Esophagus mucosa (tissue), 1 donor: ENCODE measurements around the gene AFAP1. TPM values are rescaled to one million over a fixed set of nuclear protein-coding genes. Genes with fewer than 3 reads are reported as not detected.
A peak's percentile ranks its signal among the peaks of the same experiment; 100 is the strongest.

Experiments used
- ATAC-seq: fragments of 200-7000 bp; cut with Tn5 transposase; one replicate; pipeline ENCODE4 v1.9.1; 2020
- total RNA-seq: library from RNA; stranded (reverse); gene quantifications from one replicate; pipeline ENCODE4 v1.2.4, GENCODE V29; 2023
- donor health status: DM: yes; HTN: yes; CAD: no.

The AFAP1 gene, protein sequence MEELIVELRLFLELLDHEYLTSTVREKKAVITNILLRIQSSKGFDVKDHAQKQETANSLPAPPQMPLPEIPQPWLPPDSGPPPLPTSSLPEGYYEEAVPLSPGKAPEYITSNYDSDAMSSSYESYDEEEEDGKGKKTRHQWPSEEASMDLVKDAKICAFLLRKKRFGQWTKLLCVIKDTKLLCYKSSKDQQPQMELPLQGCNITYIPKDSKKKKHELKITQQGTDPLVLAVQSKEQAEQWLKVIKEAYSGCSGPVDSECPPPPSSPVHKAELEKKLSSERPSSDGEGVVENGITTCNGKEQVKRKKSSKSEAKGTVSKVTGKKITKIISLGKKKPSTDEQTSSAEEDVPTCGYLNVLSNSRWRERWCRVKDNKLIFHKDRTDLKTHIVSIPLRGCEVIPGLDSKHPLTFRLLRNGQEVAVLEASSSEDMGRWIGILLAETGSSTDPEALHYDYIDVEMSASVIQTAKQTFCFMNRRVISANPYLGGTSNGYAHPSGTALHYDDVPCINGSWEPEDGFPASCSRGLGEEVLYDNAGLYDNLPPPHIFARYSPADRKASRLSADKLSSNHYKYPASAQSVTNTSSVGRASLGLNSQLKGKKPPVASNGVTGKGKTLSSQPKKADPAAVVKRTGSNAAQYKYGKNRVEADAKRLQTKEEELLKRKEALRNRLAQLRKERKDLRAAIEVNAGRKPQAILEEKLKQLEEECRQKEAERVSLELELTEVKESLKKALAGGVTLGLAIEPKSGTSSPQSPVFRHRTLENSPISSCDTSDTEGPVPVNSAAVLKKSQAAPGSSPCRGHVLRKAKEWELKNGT
- total RNA-seq, result 5.5 TPM

GRCh38 chr4:7939377-7940108 is at the start of gene AFAP1:
AFAP1 (minus strand) TSS chr4:7939861; CDS start chr4:7872078, 67,783 bp downstream.
- peak; percentile 97 for ATAC-seq

- ATAC-seq, result no peak
These were observed 48.8 kb upstream of the AFAP1 start for GRCh38 chr4:7988437-7988836.

DNA sequence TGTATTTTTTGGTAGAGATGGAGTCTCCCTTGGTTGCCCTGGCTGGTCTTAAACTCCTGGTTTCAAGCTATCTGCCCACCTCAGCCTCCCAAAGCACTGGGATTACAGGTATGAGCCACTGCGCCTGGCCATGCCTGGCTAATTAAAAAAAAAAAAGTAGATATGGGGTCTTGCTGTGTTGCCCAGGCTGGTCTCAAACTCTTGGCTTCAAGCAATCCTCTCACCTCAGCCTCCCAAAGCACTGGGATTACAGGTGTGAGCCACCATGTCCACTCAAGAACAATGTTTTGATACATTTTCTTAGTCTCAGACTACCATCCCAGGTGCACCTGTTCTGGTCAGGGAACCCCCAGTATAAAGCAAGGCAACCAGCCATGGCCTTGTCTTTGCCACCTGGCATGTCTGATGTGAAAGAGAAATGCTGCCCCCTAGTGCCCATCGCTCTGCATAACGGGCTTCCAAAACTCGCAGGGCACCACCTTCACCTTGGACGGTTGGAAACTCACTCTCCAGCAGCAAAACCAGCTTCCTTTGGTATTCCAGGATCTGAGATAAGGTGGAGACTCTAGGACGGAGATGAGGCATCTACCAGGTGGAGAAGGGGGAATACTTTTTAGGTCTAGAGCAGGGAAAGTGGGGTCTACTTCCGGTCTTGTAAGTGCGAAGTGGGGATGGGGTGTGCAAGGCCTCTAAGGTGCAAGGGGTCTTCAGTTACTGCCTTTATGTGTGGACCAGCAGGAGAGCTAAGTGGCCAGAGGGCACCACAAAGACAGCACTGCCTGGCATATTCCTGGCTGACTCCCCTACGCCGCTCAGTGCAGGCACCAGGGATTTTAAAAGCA is 47.7 kb upstream of the AFAP1 start:
- peak; percentile 69 for ATAC-seq

DNA sequence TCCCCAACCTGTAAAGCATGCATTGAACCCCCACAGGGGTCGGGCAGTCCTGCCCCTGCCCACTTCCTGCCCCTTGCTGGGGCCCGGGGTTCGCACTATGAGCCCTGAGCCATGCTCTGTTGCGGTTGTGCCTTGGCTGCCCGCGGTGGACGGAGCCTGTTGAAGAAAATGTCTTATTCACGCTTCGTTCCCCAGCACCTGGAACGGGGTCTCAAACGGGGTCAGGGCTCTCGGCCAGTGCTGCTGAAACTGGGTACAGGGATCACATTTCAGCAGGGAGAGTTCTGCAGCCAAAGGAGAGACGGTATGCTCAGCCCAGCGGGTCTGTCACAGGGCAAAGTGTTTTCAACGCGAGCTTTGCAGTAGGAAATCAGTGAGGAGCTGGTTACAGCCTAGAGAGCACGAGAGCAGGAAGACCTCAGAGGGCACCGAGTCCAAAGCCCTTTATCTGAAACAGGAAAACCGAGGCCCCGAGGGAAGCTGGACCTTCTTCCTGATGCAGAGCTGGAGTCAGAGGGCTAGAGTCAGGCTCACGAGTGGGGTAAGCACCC is 46.3 kb upstream of the AFAP1 start:
- no peak for ATAC-seq

GRCh38 chr4:7985072-7985471 is 45.4 kb upstream of the AFAP1 start:
- ATAC-seq, result no peak

GRCh38 chr4:7984286-7984925 is 44.7 kb upstream of the AFAP1 start:
- ATAC-seq, result no peak

DNA sequence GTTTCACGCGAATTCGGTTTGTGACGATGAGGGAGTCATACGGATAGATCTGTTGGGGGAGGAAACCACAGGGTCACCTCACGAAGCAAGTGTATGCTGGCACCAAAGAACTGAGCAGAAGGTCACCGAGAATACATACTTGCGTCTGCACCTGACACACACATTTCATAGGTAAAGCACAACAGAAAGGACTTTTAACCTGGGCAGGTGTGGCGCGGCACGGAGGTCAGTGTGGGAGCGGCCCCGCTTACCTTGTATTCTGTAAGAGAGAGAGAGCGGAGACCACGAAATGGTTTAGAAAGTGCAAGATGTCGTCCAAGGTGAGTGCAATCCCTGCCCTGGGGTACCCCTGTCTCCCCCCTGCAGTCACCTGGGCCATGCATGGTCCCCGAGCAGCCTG is 43.6 kb upstream of the AFAP1 start:
- no peak for ATAC-seq

DNA sequence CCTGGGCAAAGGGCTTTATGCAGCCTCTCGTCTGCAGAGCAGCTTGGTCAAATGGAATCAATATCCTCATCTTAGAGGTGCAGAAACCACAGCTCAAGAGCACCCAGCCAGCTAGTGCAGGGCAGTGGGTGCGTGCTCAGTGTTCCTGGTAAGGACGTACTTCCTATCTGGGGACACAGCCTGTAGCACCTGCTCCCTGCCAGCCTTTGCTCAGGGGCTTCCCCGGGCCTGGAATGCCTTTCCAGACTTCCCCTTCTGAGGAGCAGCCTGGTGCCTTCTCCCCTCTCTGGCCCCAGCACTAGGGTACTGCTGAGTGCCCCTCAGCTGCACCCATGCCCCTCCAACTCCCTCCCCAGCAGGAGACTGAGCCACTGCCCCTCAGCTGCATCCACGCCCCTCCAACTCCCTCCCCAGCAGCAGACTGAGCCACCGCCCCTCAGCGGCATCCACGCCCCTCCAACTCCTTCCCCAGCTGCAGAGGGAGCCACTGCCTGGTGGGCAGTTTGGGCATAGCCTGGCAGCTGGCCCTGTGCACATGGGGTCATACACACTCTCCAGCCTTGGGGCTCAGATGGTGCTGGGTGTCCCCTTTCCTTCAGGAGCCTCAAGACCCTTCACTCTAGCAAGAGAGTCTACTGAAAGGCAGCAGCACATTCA is 42.2 kb upstream of the AFAP1 start:
- no peak for ATAC-seq

GRCh38 chr4:7980036-7980435 is 40.4 kb upstream of the AFAP1 start:
- no peak for ATAC-seq

- no peak for ATAC-seq
These were observed 39.9 kb upstream of the AFAP1 start for GRCh38 chr4:7979652-7979968.

DNA sequence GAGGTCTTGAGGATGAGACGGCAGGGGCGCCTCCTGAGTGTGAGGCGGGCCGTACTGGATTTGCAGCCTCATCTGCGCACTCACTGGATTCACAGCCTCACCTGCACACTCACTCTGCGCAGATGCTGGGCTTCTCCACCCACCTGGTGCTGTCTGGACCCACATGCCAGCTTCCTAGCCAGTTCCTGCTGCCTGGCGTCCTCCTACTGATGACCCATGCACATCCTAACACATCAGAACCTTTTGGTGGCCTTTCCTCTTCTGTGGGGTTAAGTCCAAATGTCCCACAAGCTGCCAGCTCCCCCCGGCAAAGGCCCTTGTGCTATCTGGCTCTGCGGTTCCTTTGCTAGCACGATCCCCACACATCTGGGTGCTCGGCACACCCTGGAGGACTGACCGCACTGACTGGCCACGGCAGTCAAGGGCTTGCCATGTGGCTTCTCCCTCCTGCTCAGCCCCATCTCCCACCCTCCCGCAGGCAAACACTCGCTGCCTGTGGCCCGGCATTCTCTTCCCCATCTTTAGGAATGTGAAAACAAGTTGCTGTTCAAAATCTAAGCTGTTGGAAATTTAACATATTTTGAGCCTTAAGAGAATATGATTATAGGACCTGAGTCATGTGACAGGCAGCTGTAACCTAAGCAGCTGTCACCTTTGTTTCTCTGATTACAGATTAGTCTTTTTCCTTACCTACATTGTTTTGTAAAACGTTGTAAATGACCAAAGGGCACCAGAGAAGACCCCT is 39.4 kb upstream of the AFAP1 start:
- ATAC-seq, result peak; percentile 3

DNA sequence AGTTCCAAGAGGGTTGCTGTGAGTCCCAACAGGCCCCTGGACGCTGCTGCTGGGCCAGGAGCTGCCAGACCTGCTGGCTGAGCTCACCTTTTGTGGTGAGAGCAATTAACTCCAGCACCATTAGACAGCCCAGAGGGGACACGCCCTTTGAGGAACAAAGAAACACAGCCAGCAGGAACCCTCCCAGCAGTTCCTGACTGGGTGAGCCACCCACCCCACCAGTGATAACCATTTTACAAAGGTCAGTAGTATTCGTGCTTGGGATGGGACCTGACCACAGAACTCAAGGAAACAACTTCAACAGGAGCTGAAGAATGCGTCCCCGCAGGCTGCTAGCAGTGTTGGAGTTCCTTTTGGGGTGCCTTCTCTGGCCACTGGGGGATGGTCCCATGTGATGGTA is 38.8 kb upstream of the AFAP1 start:
- ATAC-seq, result peak; percentile 85

DNA sequence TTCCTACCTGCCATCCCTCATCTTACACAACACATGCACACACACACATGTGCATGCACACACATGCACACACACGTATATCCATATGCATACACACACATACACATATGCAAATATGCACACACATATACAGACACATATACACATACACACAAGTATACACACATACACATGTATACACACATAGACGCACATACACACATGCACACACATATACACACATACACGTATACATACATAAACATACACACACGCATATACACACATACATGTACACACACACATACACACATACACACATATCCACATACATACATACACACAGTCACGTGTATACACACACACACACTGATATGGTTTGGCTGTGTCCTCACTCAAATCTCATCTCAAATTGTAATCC is 37.0 kb upstream of the AFAP1 start:
- no peak for ATAC-seq

- ATAC-seq, result no peak
These were observed 36.4 kb upstream of the AFAP1 start for GRCh38 chr4:7976025-7976424.

DNA sequence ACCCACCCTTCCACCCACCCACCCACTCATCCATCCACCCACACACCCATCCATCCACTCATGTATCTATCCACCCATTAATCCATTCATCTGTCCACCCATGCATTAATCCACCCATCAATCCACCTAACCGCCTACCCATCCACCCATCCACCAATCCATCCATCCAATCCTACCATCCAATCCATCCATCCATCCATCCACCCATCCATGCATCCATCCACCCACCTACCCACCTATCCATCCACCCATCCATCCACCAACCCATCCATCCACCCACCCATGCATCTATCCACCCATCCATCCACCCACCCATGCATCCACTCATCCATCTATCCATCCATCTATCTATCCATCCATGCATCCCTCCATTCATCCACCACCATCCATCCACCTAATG is 34.8 kb upstream of the AFAP1 start:
- no peak for ATAC-seq

- ATAC-seq, result peak; percentile 41
These were observed 33.9 kb upstream of the AFAP1 start for GRCh38 chr4:7973545-7973981.

DNA sequence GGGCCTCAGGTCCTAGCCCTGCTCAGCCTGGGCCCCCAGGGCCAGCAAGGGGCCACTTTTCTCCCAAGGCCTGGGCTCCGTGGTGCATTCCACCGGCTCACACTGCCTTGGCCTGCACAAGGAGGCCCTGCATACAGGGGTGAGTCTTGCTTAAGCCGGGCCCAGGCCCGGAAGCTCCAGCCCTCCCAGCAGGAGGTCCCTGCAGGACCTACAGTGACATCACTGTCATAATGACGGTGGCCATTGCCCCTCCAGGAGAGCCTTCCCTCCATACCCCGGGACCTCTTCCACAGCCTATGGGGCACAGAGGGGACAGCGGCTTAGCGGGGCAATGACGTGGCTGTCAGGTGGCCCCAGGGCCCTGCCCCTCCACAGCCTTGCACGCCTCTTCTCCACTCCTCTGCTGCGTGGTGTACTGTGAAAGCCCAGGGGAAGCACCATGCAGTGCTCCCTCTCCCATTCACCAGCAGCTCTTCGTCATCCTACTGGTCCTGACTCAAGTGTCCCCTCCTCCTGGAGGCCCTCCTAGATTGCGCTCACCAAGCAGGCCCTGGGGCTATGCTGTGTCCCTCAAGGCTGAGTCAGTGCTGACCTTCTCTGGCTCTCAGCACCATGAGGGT is 32.3 kb upstream of the AFAP1 start:
- peak; percentile 2 for ATAC-seq

DNA sequence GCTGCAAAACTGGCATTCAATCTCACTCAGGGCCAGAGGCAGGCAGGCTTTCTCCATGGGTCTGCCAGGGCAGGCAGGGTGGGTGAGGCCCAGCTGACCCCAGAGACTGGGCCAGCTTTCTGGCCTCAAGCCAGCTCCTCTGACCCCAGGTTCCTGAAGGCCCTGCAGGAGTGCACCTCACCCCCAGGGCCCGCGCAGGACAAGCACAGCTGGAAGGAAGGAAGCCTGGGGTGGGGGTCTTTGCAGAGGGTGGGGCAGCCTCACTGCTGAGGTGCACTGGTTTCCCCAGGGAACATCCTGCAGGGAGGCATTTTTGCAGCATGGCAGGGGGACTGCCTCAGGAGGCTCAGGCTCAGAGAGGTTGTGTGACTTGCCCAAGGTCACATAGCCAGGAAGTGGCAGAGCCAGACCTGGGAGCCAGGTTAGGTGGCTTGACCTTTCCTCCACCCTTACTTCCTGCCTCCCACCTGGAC is 31.5 kb upstream of the AFAP1 start:
- ATAC-seq, result no peak

GRCh38 chr4:7970361-7970946 is 30.8 kb upstream of the AFAP1 start:
- ATAC-seq, result no peak
